Measurements from ENCODE around the gene AKNA. TPM values are rescaled to one million over a fixed set of nuclear protein-coding genes. Genes with fewer than 3 reads are reported as not detected.

Gene AKNA
- total RNA-seq, 1 experiment from 2014 or later, result 14.4 TPM

DNA sequence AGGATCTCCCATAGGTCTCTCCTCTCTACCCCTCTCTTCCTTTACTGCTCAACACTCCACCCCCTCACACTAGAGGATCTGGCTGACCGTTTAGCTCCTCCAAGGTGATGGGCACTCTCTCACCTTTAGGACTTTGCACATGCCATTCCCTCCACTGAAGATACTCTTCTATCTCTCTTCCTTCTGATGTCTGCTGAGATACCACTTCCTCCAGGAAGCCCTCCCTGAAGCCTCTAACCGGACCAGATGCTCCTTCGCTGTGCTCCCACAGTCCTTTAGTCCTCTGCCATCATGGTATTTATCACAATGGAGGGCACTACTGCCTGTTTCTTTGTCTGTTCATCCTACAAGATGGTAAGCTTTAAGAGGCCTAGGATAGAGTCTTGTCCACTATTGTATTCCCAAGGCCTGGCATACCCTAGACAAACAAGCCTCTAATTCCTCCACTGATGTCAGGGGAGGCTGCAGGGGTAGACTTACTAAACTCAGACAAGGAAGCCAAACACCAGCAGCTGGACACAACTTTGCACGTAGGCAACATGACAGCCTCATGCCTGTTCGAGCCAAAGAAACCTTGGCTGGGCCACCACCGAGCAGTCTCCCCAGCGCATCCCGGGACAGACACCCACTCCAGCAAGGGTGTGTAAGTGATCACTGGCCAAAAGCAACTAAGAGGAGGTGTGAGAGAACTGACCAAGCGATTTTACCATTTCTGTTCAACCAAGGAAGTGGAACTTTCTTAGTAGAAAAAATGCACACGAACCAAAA, 37.9 kb downstream of the AKNA start:
- peak overlapping the region; percentile 83 for H3K27ac ChIP-seq
- H3K27me3 ChIP-seq (ENCODE audit: insufficient read depth, low read depth), result no peaks in the 10 kb centered on the region
- TF ChIP-seq EZH2 (IDR thresholded peaks at IDR 0.05; ENCODE audit: low read depth) (no peak), CTCF (conservative IDR thresholded peaks at IDR 0.05) (no peak)
- ChIA-PET POLR2A (ENCODE audit: unreplicated experiment) (no interaction called here), CTCF (no interaction called here)
- 0 out of 2 replicates have a peak, but pooled peaks cover 8% of the 10 kb centered on the region for H3K36me3 ChIP-seq (ENCODE audit: low read depth)
- H3K9me3 ChIP-seq (ENCODE audit: insufficient read depth, low read depth), result no peaks in the 10 kb centered on the region
- no peaks in the 10 kb centered on the region for H3K79me2 ChIP-seq (ENCODE audit: low read depth)
- H3K4me2 ChIP-seq, result peak overlapping the region; percentile 37; the same call in 1 of the 2 replicates
- intact Hi-C loops (cut with micrococcal nuclease; ENCODE audit: unreplicated experiment), result loop anchor here (5.0 to 10.0 kb wide), 2 partner anchors 47 to 135 kb away; no protein-coding TSS in a partner anchor
- H3F3A ChIP-seq (ENCODE audit: insufficient read depth, low read depth), result peaks cover 8% of the 10 kb centered on the region
- no peaks in the 10 kb centered on the region for H3K9me2 ChIP-seq (ENCODE audit: insufficient read depth)
- H2AFZ ChIP-seq, result no peak overlapping the region; the same call in 1 of the 2 replicates
- no peak for DNase-seq
- H3K4me3 ChIP-seq, result no peak overlapping the region
- peaks cover 15% of the 10 kb centered on the region for H3K4me1 ChIP-seq (replicated peaks; ENCODE audit: insufficient read depth)
- no TSS peak for BruUV-seq (replicated peaks)
- H4K20me1 ChIP-seq (ENCODE audit: insufficient read depth), result no peaks in the 10 kb centered on the region

DNA sequence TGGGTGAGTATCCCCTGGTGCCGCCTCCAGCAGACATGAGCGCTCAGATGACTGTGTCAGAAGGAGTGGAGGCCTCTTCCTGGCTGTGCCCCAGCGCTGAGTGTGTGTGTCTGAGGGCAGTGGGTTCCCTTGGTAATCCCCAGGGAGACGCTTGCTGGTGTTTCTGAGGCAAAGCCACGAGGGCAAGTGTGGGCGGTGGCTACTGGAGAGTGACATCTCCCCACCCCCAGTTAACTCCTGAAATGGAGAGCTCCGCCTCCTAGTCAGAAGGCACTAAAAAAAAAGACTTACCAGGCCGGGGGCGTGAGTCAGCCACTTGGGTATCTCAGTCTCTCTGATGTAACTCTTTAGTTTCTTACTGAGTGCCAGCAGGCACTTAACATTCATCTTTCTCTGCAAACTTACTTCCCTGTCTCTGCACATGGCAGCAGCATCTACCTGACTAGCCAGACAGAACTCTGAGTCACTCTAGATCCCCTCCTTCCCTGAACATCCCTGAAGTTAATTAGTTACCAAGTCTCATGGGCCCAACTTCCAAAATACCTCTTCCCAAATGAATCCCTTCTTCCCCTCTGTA, 38.8 kb downstream of the AKNA start:
- Histone ChIP-seq H3K36me3 (ENCODE audit: low read depth) (0 out of 2 replicates have a peak, but pooled peaks cover 8% of the 10 kb centered on the region), H3K79me2 (ENCODE audit: low read depth) (no peaks in the 10 kb centered on the region), H3K4me2 (peak overlapping the region; percentile 37), H3K27me3 (ENCODE audit: insufficient read depth, low read depth) (no peaks in the 10 kb centered on the region), H3K4me1 (replicated peaks; ENCODE audit: insufficient read depth) (peaks cover 15% of the 10 kb centered on the region), H4K20me1 (ENCODE audit: insufficient read depth) (no peaks in the 10 kb centered on the region), H3K4me3 (no peak overlapping the region), H3K9me2 (ENCODE audit: insufficient read depth) (no peaks in the 10 kb centered on the region), H3K27ac (peak overlapping the region; percentile 83), H3K9me3 (ENCODE audit: insufficient read depth, low read depth) (no peaks in the 10 kb centered on the region), H3F3A (ENCODE audit: insufficient read depth, low read depth) (peaks cover 8% of the 10 kb centered on the region), H2AFZ (peak overlapping the region; percentile 56)
- DNase-seq, result peak; percentile 79 to 91
- TF ChIP-seq CTCF (conservative IDR thresholded peaks at IDR 0.05) (no peak), EZH2 (IDR thresholded peaks at IDR 0.05; ENCODE audit: low read depth) (no peak)
- ChIA-PET POLR2A (ENCODE audit: unreplicated experiment) (interaction anchor here (0.8 kb wide), 1 partner anchor 368 kb away, joined by 5 read pairs; no protein-coding TSS in a partner anchor), CTCF (no interaction called here)
- BruUV-seq (replicated peaks), result no TSS peak
- intact Hi-C loops (cut with micrococcal nuclease; ENCODE audit: unreplicated experiment), result loop anchor here (5.0 to 10.0 kb wide), 2 partner anchors 48 to 136 kb away; no protein-coding TSS in a partner anchor

- Histone ChIP-seq H3K9me2 (ENCODE audit: insufficient read depth) (no peaks in the 10 kb centered on the region), H3K27ac (peak overlapping the region; percentile 83; the same call in 1 of the 2 replicates), H3K9me3 (ENCODE audit: insufficient read depth, low read depth) (no peaks in the 10 kb centered on the region), H4K20me1 (ENCODE audit: insufficient read depth) (no peaks in the 10 kb centered on the region), H3K79me2 (ENCODE audit: low read depth) (no peaks in the 10 kb centered on the region), H2AFZ (peak overlapping the region; percentile 56; the same call in 1 of the 2 replicates), H3K36me3 (ENCODE audit: low read depth) (0 out of 2 replicates have a peak, but pooled peaks cover 4% of the 10 kb centered on the region), H3K4me1 (replicated peaks; ENCODE audit: insufficient read depth) (peaks cover 15% of the 10 kb centered on the region), H3K27me3 (ENCODE audit: insufficient read depth, low read depth) (no peaks in the 10 kb centered on the region), H3K4me3 (no peak overlapping the region), H3F3A (ENCODE audit: insufficient read depth, low read depth) (peaks cover 8% of the 10 kb centered on the region), H3K4me2 (peak overlapping the region; percentile 37)
- no peak for DNase-seq
- POLR2A ChIA-PET (ENCODE audit: unreplicated experiment), result interaction anchor here (0.8 kb wide), 1 partner anchor 367 kb away, joined by 5 read pairs; no protein-coding TSS in a partner anchor
- no peak for TF ChIP-seq EZH2 (IDR thresholded peaks at IDR 0.05; ENCODE audit: low read depth)
- TF ChIP-seq CTCF (conservative IDR thresholded peaks at IDR 0.05), result no peak
- no TSS peak for BruUV-seq (replicated peaks)
- CTCF ChIA-PET, result no interaction called here
- intact Hi-C loops (cut with micrococcal nuclease; ENCODE audit: unreplicated experiment), result loop anchor here (5.0 to 10.0 kb wide), 2 partner anchors 49 to 136 kb away; no protein-coding TSS in a partner anchor
Observed at GRCh38 chr9:114348261-114348905, 39.4 kb downstream of the AKNA start.

All from PC-9 (cell line).